GM21360 (cell line): ENCODE measurements around the gene CNIH2.
"Not testable (repeated sequence)": the region's sequence is repeated elsewhere in the genome, so short reads cannot be mapped to it uniquely, and the experiment has no call there.

ENCODE experiments used
- ATAC-seq: cut with Tn5 transposase; IDR thresholded peaks from one replicate; pipeline ENCODE4 v1.9.1; 2021; ENCODE audit warnings: mild to moderate bottlenecking, moderate library complexity; ENCODE audit not compliant: unreplicated experiment

Gene CNIH2

GRCh38 chr11:66277471-66278362 is at the start of gene CNIH2:
Gene CNIH2 (plus strand): TSS chr11:66278175. CDS start chr11:66278457, 282 bp downstream.
- no peak for ATAC-seq

GRCh38 chr11:66228521-66228920 is 49.5 kb upstream of the CNIH2 start:
- no peak for ATAC-seq

DNA sequence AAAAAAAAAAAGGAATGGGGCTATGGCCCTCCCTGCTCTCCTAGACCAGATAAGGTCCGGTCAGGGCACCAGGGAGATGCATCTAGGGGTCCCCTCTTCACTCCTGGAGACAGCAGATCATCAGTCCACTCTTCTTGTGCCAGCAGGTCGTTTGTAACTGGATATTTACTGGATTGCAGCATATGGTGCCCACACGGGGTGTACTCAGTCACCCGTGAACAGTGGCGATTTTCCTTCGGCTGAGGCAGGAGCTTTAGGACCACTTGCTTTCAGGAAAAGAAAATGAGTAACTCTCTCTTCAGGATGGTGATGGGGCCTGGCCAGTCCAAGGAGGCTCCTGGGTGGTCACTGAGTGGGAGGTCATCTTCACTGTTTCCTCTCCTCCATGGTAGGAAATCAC is 47.8 kb upstream of the CNIH2 start:
- no peak for ATAC-seq

GRCh38 chr11:66230978-66231377 is 47.0 kb upstream of the CNIH2 start:
- ATAC-seq: no peak

DNA sequence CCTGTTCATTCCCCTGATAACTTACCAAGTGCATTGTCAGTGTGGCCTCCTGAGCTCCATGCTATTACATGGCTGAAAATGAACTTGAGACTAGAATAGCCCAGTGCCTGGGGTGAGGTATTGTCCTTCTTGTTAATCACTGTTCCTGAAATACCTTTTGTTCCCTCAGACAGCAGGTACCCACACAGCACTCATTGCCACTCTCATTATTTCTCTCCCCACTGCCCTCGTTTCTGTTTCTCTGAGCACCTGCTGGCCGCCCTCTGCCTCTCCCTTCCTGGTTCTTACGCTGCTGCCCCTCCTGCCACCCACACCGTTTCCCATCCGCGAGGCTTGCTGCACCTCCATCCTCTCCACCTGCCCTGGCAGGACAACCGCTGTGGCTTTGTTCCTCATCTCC is 46.4 kb upstream of the CNIH2 start:
- no peak for ATAC-seq

- no peak for ATAC-seq
Measured at GRCh38 chr11:66232769-66233168, 45.2 kb upstream of the CNIH2 start.

DNA sequence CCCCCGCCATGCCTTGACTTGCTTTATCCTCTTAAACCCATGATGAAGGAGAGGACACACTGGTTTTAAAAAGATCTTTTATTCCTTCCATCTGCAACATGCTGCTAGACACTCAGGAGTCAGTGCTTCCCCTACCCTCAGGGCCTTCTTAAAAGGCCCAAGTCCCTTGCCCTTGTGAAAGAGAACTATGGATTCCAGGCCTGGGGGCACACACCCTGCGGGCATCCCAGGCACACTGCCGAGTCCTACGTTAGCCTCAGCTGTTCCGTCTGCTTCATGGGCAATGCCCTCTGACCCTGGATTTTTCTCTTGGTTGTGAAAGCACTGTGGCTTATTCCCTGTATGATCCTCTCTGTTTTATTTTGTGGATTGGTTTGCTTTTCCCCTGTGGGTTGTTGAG is 44.7 kb upstream of the CNIH2 start:
- no peak for ATAC-seq

GRCh38 chr11:66235141-66235540 is 42.8 kb upstream of the CNIH2 start:
- ATAC-seq: no peak

GRCh38 chr11:66237867-66238266 is 40.1 kb upstream of the CNIH2 start:
- ATAC-seq: no peak

DNA sequence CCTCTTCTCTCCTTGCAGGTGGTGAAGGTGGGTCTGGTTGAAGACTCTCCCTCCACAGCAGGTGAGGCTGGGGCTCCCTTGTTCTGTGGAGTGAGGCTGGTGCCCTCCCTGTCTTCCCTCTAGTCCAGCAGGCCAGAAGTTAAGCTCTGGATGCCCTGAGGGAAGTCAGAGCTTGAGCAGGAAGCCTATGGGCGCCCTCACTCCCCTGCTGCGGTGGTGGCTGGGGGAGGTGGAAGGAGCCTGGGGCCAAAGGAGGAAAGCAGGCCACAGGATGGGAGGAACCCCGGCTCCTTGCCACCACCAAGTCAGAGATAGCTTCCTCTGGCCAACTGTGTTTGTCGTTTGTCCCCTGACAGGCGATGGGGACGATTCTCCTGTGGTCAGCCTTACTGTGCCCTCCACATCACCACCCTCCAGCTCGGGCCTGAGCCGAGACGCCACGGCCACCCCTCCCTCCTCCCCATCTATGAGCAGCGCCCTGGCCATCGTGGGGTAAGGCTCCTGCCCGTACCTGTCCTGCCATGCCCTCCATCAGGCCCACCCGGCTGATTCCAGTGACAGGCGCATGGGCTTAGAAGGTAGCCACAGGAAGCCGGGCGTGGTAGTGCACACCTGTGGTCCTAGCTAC is 39.1 kb upstream of the CNIH2 start:
- no peak for ATAC-seq

DNA sequence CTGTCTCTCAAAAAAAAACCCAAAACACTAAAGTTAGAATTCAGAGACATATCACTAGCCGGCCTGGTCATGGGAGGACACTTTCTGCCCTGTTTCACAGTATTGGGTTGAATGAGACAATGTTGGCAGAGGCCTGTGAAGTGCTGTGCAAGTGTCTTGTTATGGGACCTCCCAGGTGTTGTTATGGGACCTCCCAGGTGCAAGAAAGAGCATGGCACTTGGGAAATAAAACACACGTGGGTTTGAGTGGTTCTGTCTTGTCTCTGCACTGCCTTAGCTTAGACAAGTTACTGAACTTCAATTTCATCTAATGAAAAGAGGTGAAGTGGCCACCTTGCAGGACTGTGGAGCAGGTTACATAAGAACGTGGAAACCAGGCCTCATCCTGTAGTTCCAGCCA is 38.5 kb upstream of the CNIH2 start:
- no peak for ATAC-seq

DNA sequence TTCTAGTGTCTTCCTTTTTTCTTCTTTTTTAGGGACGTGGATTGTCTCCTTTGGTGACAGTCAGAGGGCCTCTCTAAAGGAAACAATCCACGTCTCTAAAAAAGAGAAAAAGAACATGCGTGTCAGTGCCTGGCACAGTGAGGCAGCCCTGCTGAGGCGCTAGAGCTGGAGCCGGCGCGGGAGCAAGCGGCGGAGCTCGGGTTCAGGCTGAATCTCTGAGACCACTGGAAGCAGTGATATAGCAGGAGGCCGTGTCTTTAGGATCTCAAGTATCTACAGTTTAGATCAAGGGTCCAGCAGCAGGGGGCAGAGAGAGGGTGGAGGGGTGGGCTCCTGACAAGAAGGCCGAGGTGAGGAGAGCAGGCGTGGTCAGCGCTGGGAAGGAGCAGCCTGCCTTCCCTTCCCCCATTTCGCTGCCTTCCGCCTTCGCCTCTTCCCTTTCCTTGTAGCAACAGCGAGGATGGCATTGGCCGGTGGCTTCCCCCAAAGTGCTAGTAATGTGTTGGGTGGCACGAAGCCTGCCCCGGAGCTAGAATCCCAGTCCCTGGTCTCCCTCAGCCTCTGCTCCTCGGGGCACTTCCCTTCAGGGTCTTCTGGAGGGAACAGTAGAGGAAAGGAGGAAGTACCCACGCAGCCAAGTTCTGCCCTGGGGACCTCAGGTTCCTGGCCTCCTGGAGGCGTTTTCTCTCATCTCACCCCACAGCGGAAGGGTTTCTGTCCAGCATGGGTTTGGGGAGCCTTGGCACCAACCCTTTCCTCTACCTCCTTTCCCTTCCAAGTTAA is 37.8 kb upstream of the CNIH2 start:
- ATAC-seq: no peak

DNA sequence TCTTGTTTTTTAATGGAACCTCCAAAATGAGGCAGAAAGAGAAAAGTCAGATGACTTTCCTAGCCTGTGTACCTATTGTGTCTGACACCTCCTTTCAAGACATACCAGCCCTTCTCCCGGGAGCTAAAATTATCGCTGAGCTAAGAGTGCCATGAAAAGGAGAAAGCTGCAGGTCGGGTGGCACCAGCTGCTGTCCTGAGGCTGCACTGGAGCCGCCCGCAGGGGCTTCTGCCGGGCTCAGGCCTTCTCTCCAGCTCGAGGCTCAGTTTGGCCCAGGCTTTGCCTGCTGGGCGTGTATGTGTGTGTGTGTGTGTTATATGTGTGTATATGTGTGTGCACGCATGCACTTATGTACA is 37.2 kb upstream of the CNIH2 start:
- ATAC-seq: no peak

DNA sequence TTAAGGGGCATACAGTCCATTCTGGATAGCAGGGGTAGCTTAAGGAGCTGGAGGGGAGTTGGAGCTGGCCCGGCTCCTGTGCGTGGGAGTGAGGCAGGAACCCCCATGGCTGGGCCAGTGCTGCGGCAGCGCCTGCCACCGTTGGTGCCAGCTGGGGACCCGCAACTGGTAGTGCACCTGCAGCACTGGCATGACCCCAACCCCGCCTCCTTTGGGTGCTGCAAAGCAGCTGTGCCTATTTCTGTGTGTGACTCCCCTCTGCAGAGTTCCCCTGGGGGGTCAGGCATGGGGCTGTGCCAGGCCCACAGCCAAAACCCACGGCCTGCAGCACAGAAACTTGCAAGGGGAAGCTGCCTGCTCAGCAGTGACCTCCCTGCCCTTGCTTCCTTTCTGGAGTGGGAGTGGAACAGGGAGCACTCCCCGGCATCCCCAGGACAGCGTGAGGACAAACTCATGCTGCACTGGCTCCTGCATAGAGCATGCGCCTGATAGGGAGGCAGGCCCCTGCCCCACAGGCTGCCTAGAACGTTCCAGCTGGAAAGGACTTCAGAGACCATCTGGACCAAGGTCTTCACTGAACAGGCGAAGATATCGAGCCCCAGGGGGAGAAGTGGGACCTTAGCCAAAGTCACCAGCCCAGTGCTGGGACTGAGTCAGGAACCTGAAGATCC is 35.7 kb upstream of the CNIH2 start:
- ATAC-seq: no peak

DNA sequence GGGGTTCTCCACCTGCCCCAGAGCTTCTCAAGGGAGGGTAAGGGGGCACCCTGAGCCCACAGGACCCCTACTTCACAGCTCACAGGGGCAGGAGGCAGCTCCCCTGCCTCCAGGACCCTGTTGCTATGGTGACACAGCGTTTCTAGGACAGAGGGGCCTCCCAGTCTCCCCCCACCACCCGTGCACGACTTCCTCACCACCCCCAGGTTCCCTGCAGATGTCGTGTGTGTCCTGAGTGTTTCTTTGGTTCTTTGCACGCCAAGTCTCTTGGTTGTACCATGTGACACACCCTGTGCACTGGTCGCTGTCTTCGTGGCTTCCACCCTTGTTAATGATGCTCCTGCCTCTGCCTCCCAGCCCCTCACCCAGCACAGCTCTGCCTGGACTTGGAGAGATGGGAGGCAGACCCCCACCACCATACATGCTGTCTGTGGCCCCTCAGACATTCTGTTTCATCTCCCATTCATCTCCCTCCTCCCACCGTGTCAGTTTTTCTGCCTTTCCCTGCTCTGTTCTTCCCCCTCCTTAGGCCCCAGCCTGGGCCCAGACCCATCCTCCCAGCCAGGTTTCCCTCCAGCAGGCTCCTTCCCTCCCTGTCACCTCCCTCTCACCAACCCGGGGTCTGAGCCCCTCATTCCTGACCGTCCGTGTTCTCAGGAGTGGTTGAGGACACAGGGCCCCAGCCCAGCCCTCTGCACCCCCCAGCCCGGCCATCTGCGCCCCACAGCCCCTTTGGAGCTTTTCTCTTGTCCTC is 34.0 kb upstream of the CNIH2 start:
- no peak for ATAC-seq

- no peak for ATAC-seq
Measured at GRCh38 chr11:66247295-66247694, 30.7 kb upstream of the CNIH2 start.

DNA sequence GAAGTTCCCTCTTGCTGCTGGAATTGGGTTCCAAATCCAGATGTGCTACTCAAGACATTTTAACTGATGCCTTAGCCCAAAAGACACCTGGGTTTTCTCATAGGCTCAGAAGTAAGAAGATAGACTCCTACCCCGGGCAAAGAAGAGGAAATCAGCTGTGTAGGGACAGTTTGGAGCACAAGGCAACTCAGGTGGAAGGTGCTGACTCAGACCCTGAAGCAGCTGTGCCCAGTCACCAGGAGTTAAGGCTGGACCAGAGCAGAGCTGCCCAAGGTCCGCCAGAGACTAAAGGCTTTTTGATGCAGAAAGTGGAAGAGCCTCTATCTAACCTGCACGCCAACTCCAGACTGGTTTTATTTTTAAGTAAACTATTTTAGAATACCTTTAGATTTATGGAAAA is 30.2 kb upstream of the CNIH2 start:
- ATAC-seq: no peak

GRCh38 chr11:66248903-66249302 is 29.1 kb upstream of the CNIH2 start:
- no peak for ATAC-seq

DNA sequence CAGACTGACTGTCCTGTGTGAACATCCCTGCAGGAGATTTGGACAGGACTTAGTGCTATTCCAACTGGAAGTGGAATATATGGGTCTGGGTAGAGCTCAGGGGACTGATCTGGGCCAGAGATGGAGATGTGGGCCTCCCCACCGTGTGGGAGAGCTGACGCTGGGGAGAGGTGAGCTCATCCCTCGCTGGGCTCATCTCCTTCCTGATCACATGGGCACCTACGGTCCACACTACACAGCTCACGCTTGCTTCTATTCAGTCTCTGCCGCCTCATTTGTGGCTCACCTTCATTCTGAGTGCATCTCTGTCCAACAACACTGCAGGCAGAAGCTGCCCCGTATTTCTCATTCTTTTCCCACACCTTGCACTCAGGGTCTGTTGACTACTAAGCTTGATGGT is 26.2 kb upstream of the CNIH2 start:
- no peak for ATAC-seq

GRCh38 chr11:66253081-66253480 is 24.9 kb upstream of the CNIH2 start:
- ATAC-seq: not testable (repeated sequence)
